Dedifferentiated amniotic fluid mesenchymal stem cell (primary cell): ENCODE results near the gene RPS6KA2.
A peak's percentile ranks its signal among the peaks of the same experiment; 100 is the strongest.
"Not testable (repeated sequence)": the region's sequence is repeated elsewhere in the genome, so short reads cannot be mapped to it uniquely, and the experiment has no call there.

Source experiments
- DNase-seq: peaks from one replicate; pipeline ENCODE4 v3.0.0-alpha.2; 2016; ENCODE audit errors: extremely low spot score

RPS6KA2 gene

DNA sequence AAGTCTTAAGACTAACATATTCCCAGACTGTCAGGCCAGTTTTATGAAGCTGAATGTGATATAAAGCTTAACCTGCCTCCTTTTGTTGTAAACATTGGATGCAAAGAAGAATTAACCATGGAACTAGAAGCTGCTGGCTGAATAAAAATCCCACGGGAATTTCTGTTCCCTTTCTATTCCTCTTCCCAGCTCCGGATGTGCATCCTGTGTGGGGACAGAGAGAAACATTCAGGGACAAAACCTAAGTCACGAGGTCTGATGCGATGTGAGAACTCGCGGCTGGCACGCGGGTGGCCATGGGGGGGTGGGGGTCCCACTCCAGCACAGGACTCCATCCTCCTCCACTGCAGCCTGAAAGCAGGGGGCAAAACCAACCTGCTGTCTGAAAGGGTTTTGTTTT is 72.7 kb downstream of the RPS6KA2 start:
- DNase-seq = no peak

DNA sequence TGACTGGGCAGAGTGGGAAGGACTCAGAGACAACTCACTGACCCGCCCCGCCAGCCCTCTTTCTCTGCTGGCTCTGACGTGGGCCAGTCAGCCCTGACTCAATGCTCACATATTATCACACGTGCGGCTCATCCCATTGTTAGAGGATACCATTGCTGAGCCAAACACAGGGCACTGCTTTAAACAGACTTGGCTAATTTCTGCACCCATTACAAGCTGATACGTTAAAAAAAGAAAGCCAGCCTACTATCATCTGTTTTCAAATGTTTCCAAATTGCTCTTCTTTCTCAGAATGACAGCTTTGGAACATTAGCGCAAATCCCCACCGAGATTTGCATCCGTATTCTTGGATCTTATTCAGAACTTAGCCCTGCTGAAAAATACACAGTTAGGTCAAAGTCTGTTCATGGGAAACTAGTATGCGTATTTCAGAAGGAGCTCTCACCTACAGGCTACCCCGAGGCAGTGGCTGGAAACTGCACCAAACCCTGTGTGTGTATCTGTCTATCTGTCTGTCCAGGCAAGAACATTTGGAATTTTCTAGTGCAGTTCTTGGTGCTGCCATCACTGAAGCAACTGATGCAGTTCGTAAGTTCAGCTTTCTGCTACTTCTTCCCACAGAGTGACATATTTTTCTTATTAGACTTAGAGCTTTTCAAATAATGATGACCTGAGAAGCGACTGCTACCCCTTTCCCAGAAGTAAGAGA is 73.3 kb downstream of the RPS6KA2 start:
- DNase-seq = peak; percentile 59

GRCh38 chr6:166552600-166552999 is 74.5 kb downstream of the RPS6KA2 start:
- no peak for DNase-seq

DNA sequence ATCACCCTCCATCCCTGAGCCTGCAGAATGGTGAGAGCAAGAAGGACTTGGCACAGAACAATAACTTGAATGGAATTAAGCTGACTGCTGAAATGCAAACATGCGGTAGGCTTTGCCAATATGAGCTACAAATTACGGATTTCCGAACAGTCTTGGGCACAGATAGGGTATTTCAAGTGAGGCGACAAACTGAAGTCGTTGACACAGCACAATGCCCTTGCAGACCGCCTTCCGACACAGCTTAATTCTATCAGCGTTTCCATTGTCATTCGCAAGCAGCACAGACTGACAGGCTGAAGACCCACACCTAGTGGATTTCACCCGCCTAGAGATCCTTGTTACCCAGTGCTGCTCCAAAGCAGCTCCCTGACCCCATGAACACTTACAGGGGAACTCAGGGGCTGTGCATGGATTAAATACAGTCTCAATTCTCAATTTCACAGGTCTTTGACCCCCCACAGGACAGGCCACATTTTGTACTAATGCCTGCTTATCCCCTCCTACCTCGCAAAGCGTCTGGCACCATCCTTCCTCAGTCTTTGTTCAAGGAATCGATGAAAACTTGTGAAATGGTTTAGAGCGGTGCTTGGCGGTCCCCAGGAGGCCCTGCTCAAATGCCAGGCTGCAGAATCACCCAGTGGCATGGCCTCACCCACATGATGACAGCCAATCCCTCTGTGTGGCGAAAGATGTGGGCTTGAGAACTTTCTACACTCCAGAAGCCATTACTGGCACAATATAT is 75.1 kb downstream of the RPS6KA2 start:
- no peak for DNase-seq

DNA sequence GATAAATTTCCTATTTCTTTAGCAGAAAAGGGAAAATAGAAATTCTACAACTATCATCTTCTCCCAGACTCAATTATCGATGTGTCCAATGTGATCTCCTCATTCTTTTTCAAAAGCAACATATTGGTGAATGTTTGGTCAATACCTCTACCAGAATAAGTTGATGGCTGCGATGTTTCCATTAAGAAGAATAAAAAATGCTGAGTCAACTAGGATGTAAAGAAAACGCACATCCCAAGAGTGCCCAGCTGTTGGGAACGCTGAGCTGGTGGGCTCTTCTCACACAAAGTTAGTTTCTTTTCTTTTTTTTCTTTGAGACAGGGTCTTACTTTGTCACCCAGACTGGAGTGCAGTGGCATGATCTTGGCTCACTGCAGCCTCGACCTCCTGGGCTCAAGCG is 80.4 kb downstream of the RPS6KA2 start:
- DNase-seq = no peak

DNA sequence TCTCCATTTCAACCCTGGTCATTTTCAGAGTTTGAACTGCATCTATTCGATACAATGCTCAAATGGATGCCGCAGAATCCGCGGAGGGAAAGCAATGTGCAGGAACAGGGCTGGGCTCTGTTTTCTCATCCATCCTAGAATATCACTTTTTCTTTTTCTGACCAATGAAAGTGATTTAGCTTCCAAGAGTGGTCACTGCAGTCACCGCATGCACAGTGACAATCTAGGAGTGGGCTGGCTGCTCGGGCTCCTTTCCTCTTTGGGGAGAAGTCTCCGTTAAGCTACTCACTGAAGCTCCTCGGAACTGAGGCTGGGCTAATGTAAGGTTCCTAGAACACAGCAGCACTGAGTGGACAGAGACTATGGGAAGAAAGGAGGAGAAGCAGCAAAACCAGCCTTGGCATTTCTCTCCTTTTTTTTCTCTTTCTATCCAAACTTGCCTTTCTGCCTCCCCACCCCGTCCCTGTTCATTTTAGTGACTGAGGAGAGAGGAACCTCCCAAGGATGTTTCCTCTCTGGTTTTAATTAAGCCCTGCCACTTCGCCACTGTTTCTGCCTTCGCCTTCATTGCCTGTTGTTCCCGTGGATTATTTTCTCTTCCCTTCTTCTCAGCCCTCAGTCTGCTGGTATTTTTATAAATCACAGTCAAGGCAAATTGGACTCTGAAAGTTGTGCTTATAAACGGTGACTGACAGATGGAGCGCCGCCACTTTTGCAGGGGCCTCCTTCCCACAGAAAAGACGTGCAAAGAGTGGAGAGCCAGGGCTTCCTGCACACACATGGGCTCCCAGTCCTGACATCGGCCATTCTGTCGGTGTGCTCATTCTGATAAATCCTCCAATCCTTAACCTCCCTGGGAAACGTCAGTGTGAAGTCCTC is 81.7 kb downstream of the RPS6KA2 start:
- no peak for DNase-seq

DNA sequence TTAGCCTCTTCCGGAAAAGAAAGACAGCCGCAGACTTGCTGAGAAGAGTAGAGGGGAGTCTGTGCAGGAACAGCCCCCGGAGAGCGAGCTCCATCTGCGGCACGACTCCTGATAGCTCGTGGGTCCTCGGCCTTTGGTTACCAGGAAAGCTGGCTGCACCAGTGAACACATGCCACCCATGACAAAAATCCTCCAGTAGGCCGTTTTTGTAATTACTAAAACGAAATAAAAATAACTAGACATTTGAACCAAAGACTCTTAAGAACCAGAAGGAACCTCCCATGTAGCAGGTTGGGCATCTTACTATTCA is 82.8 kb downstream of the RPS6KA2 start:
- DNase-seq = no peak

GRCh38 chr6:166543603-166544295 is 83.3 kb downstream of the RPS6KA2 start:
- DNase-seq = no peak

GRCh38 chr6:166542580-166542912 is 84.5 kb downstream of the RPS6KA2 start:
- DNase-seq = no peak

- no peak for DNase-seq
These were observed 85.0 kb downstream of the RPS6KA2 start for GRCh38 chr6:166541876-166542579.

DNA sequence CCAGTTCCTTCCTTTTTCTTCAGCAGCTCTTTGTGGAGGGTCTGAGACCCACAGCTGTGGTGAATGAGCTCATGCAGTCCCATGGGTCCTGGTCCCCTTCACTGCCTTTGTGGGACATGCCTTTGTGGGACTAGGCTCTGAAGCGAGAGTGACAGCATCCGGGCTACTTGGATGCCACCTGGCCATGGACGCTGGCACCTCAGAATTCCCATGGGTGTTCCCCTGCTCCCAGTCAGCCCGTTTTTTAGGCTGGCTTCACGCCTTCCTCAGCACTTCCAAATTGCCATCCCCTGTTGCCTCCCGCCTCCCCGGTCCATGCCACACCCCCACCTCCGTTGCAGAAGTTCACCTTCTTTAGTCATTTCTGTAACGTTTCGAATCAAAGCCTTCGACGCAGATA is 85.7 kb downstream of the RPS6KA2 start:
- no peak for DNase-seq

GRCh38 chr6:166540631-166541331 is 86.3 kb downstream of the RPS6KA2 start:
- no peak for DNase-seq

DNA sequence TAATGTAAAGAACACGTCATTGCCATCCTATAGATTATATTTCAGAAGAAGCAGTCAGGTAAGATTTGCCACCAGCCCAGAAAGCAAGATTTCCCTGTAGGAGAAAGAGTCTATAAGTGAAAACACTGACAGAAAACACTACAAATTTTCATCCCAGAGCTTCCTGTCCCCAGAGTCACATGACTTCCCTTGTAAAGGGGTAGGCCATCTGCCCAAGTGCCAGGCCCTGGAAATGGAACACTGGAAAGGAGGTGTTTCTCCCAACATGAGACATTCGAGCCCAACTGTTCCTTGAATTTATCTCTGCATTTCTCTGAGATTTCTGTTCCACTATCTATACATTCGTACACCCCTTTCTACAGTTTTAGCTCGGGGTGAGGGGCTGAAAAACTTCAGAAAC is 87.5 kb downstream of the RPS6KA2 start:
- no peak for DNase-seq

DNA sequence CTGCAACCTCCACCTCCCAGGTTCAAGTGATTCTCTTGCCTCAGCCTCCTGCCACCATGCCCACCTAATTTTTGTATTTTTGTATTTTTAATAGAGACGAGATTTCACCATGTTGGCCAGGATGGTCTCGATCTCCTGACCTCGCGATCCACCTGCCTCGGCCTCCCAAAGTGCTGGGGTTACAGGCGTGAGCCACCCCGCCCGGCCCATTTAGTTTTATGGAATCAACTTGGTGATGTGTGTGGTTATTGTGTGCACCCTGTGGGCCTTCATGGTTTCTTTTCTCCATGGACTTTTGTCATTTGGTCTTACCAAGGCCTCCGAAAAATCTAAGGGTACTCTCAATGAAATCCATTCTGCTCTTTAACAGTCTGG is 88.1 kb downstream of the RPS6KA2 start:
- DNase-seq = not testable (repeated sequence)

GRCh38 chr6:166538297-166539010 is 88.6 kb downstream of the RPS6KA2 start:
- no peak for DNase-seq

DNA sequence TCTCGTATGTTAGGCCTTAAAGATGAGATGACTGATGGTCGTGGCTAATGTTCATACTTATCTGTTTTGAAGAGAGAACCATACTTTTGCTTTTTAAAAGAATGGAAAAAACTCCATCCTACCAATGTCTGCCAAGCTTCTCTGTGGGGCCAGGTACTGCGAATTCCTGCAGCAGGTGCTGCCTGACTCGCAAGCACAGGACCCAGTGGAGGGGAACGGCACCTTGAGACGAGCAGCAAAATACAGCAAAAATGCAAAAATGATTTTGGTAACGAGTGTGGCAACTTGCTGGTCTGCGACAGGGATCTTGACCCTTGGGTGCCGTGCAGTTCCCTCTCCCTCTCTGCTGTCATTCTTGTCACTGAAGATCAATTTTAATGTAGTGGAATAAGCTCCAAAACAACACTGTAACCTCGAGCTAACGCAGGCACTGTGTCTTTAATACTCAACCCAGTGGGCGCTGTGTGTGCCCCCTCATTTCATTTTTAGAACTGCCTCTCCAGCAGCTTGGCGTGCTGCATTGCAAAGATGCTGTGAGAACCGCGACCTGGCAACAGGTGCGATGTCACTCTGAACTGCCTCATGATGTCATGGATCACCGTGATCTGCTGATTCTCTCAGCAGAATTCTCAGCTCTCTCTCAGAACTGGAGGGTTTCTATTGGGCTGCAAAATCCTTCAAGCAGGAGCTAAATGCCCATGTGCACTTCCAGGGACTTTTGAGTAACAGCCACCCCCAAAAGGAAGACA is 92.2 kb downstream of the RPS6KA2 start:
- no peak for DNase-seq

GRCh38 chr6:166533205-166533824 is 93.7 kb downstream of the RPS6KA2 start:
- no peak for DNase-seq

DNA sequence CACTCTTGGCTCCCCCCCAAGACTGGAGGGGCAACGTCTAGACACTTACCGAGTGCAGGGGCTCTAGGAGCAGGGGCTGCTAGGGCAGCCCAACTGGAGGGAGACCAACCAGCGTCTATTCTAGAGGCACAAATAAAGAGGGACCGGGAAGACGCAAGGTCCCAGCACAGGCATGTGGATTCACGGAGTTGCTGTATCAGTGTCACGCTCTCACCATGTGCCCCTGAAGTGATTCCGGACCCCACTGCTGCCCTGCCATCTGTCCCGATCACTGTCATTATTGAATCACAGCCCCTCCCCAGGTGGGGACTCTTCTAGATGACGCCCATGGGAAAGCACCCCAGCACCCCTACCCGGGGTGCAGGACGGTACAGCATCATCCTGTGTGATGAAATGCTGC is 94.7 kb downstream of the RPS6KA2 start:
- DNase-seq = no peak
